ENCODE measurements around the gene CAPN10.

GRCh38 chr2:240631548-240632305 is 45.2 kb downstream of the CAPN10 start:
- TF ChIP-seq, protein P1, sequence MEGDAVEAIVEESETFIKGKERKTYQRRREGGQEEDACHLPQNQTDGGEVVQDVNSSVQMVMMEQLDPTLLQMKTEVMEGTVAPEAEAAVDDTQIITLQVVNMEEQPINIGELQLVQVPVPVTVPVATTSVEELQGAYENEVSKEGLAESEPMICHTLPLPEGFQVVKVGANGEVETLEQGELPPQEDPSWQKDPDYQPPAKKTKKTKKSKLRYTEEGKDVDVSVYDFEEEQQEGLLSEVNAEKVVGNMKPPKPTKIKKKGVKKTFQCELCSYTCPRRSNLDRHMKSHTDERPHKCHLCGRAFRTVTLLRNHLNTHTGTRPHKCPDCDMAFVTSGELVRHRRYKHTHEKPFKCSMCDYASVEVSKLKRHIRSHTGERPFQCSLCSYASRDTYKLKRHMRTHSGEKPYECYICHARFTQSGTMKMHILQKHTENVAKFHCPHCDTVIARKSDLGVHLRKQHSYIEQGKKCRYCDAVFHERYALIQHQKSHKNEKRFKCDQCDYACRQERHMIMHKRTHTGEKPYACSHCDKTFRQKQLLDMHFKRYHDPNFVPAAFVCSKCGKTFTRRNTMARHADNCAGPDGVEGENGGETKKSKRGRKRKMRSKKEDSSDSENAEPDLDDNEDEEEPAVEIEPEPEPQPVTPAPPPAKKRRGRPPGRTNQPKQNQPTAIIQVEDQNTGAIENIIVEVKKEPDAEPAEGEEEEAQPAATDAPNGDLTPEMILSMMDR (conservative IDR thresholded peaks at IDR 0.05 in 1 of 2, IDR thresholded peaks at IDR 0.05 in 1 of 2; ENCODE audit: extremely low read depth in 1 of 2, insufficient read depth in 1 of 2, low read depth in 1 of 2, low read length in 2 of 2) = no peak
- no peak for TF ChIP-seq EZH2 (IDR thresholded peaks at IDR 0.05; ENCODE audit: borderline replicate concordance, low read length)
